Measurements from ENCODE around the gene SLC39A6.
"Not testable (repeated sequence)": the region's sequence is repeated elsewhere in the genome, so short reads cannot be mapped to it uniquely, and the experiment has no call there.

The SLC39A6 gene

GRCh38 chr18:36129300-36130038, at the start of gene SLC39A6, which contains the start of gene ELP2:
SLC39A6 (minus strand) TSS chr18:36129340; CDS start chr18:36127007, 2,333 bp downstream.
ELP2 (plus strand) TSS chr18:36129899; CDS start chr18:36129934, 35 bp downstream.
- FAIRE-seq (no peak), DNase-seq (ENCODE audit: low spot score) (peak; percentile 87)

- FAIRE-seq, result no peak
- no peak for DNase-seq (ENCODE audit: low spot score)
These were observed 48.8 kb upstream of the SLC39A6 start for GRCh38 chr18:36177913-36178312.

GRCh38 chr18:36176711-36177110, 47.6 kb upstream of the SLC39A6 start:
- no peak for DNase-seq (ENCODE audit: low spot score)
- no peak for FAIRE-seq

- no peak for FAIRE-seq
- DNase-seq (ENCODE audit: low spot score), result no peak
These were observed 47.0 kb upstream of the SLC39A6 start for GRCh38 chr18:36176177-36176584.

- DNase-seq (ENCODE audit: low spot score) (no peak), FAIRE-seq (no peak)
These were observed 46.3 kb upstream of the SLC39A6 start for GRCh38 chr18:36175481-36175880.

GRCh38 chr18:36169938-36170337, 40.8 kb upstream of the SLC39A6 start:
- FAIRE-seq, result no peak

GRCh38 chr18:36168296-36168695, 39.2 kb upstream of the SLC39A6 start:
- DNase-seq (ENCODE audit: low spot score); FAIRE-seq: not testable (repeated sequence)

More at GRCh38 chr18:36169938-36170337, 40.8 kb upstream of the SLC39A6 start:
- DNase-seq (ENCODE audit: low spot score), result no peak

GRCh38 chr18:36167692-36168218, 38.6 kb upstream of the SLC39A6 start:
- FAIRE-seq, result no peak

GRCh38 chr18:36162981-36163380, 33.8 kb upstream of the SLC39A6 start:
- no peak for FAIRE-seq
- no peak for DNase-seq (ENCODE audit: low spot score)

More at GRCh38 chr18:36167692-36168218, 38.6 kb upstream of the SLC39A6 start:
- DNase-seq (ENCODE audit: low spot score), result no peak

- no peak for FAIRE-seq
- no peak for DNase-seq (ENCODE audit: low spot score)
These were observed 31.8 kb upstream of the SLC39A6 start for GRCh38 chr18:36160959-36161371.

- FAIRE-seq, result no peak
- no peak for DNase-seq (ENCODE audit: low spot score)
These were observed 29.2 kb upstream of the SLC39A6 start for GRCh38 chr18:36158266-36158867.

GRCh38 chr18:36157441-36157840, 28.3 kb upstream of the SLC39A6 start:
- DNase-seq (ENCODE audit: low spot score) (no peak), FAIRE-seq (no peak)

GRCh38 chr18:36155851-36156757, 27.0 kb upstream of the SLC39A6 start:
- DNase-seq (ENCODE audit: low spot score) (no peak), FAIRE-seq (no peak)

- FAIRE-seq (no peak), DNase-seq (ENCODE audit: low spot score) (no peak)
These were observed 24.6 kb upstream of the SLC39A6 start for GRCh38 chr18:36153771-36154170.

GRCh38 chr18:36153203-36153602, 24.1 kb upstream of the SLC39A6 start:
- DNase-seq (ENCODE audit: low spot score), result no peak
- no peak for FAIRE-seq

GRCh38 chr18:36152781-36153180, 23.6 kb upstream of the SLC39A6 start:
- FAIRE-seq, result no peak
- no peak for DNase-seq (ENCODE audit: low spot score)

GRCh38 chr18:36149514-36150289, 20.6 kb upstream of the SLC39A6 start:
- FAIRE-seq (no peak), DNase-seq (ENCODE audit: low spot score) (no peak)

- no peak for FAIRE-seq
- DNase-seq (ENCODE audit: low spot score), result no peak
These were observed 14.3 kb upstream of the SLC39A6 start for GRCh38 chr18:36143391-36143790.

- DNase-seq (ENCODE audit: low spot score) (no peak), FAIRE-seq (no peak)
These were observed 13.6 kb upstream of the SLC39A6 start for GRCh38 chr18:36142751-36143150.

GRCh38 chr18:36141576-36141975, 12.4 kb upstream of the SLC39A6 start:
- FAIRE-seq (no peak), DNase-seq (ENCODE audit: low spot score) (no peak)

GRCh38 chr18:36139245-36139644, 10.1 kb upstream of the SLC39A6 start:
- FAIRE-seq, result no peak
- no peak for DNase-seq (ENCODE audit: low spot score)

Measured in urothelium cell line (cell line).